Activated B cell treated with CpG ODN at 0.5 μM for 24 hours (primary cell): ENCODE measurements around the gene OR10G3. TPM values are rescaled to one million over a fixed set of nuclear protein-coding genes. Genes with fewer than 3 reads are reported as not detected.

Experiments
- ATAC-seq: fragments of 200-7000 bp; cut with Tn5 transposase; one replicate; pipeline ENCODE4 v1.10.0; 2021; ENCODE audit warnings: low read depth, mild to moderate bottlenecking, moderate library complexity
- CTCF ChIA-PET: fragments of 350-600 bp; sonication (Branson Sonifier 250); formaldehyde crosslinking; loops from one replicate; lab custom pipeline; 2021; ENCODE audit warnings: antibody characterized with exemption; lab: Charles Lee
- POLR2A ChIA-PET: fragments of 350-600 bp; sonication (Branson Sonifier 250); formaldehyde crosslinking; loops from one replicate; lab custom pipeline; 2021; ENCODE audit warnings: antibody characterized with exemption; lab: Charles Lee
- DNase-seq: peaks from one replicate; pipeline ENCODE4 v3.0.0; 2022
- H3K27ac Mint-ChIP-seq: one replicate; pipeline ENCODE4 v1.8.0; 2020; ENCODE audit warnings: mixed read lengths
- H3K27me3 Mint-ChIP-seq: one replicate; pipeline ENCODE4 v1.8.0; 2021; ENCODE audit warnings: mixed read lengths
- H3K36me3 Mint-ChIP-seq: one replicate; pipeline ENCODE4 v1.8.0; 2021; ENCODE audit warnings: low read depth, mixed read lengths
- H3K4me1 Mint-ChIP-seq: one replicate; pipeline ENCODE4 v1.8.0; 2021; ENCODE audit warnings: mixed read lengths
- H3K4me3 Mint-ChIP-seq: one replicate; pipeline ENCODE4 v1.8.0; 2020; ENCODE audit warnings: mild to moderate bottlenecking, mixed read lengths
- H3K9me3 Mint-ChIP-seq: one replicate; pipeline ENCODE4 v1.8.0; 2020; ENCODE audit warnings: mixed read lengths
- CTCF ChIP-seq: fragments of 200-600 bp; IDR thresholded peaks from one replicate; pipeline ENCODE4 v1.8.0; 2022; ENCODE audit warnings: antibody characterized with exemption, mild to moderate bottlenecking
- intact Hi-C: fragments of 100-400 bp; cut with micrococcal nuclease; formaldehyde crosslinking; loops from one replicate; pipeline ENCODE4 v1.15.1; 2024
- total RNA-seq: library from RNA; stranded (reverse); gene quantifications from 2 replicates; pipeline ENCODE4 v1.2.3, GENCODE V29; 2022

OR10G3 gene
- total RNA-seq, 1 donor from 2014 or later: not detected

- Mint-ChIP-seq H3K27ac (no peak overlapping the region), H3K36me3 (no peaks in the 10 kb centered on the region), H3K4me1 (peaks cover 7% of the 10 kb centered on the region), H3K9me3 (no peaks in the 10 kb centered on the region), H3K27me3 (peaks cover 37% of the 10 kb centered on the region), H3K4me3 (no peak overlapping the region)
- intact Hi-C loops: no loop called here
- ATAC-seq (no peak), DNase-seq (no peak)
- no peak for TF ChIP-seq CTCF
- ChIA-PET POLR2A (no interaction called here), CTCF (no interaction called here)
These were observed 38.3 kb downstream of the OR10G3 start for GRCh38 chr14:21541413-21542074.

DNA sequence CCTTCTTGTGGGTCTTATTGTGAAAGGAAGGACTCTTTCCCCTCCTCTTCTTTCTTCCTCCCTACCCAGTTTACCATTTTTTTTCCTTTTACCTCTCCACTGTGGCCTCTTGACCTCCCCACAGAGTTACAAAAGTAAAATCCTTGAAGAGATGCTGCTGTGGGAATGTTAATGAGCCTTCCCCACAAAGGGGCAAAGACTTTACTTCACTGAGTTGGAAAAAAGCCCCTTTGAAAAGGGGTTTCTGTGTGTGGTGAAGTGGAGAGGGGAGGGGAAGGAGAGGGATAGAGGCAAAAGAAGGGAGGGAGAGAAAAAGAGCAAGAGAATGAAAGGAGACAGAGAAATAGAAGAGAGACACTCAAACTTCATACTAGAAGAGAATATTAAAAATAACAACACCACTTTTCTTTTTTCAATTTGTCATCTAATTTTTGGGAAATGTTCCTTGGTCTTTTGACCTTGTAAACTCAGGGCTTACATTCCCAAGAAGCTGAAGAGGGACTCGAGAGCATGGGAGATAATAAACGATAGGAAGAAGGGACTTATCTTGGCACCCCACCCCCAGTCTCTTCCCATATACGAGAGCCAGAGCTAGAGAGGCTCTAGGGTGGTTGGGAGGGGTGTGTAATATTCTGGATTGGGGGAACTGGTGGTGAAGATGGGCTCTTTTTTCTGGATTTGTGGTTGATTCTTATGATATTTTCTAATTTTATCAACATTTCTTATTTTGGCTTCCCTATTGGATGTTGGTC is 40.5 kb downstream of the OR10G3 start:
- no peak overlapping the region for H3K27ac Mint-ChIP-seq

DNA sequence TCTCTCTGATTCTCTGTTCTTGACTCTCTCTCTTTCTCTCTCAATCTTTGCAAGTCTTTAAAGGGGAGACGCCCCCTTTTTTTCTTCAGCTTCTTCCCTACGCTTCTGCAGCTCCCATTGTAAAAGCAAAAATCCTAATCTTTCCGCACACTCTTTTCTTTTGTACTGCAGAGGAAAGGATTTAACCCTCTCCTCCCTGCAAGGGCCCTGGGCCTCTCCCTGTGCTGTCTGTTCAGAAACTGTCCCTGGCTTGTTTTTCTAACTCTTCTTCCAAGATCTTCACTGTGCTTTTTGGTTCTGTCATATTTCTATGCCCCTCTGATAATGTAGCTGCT is 42.8 kb downstream of the OR10G3 start:
- POLR2A ChIA-PET: no interaction called here
- CTCF ChIA-PET: no interaction called here
- ATAC-seq: no peak
- no peaks in the 10 kb centered on the region for H3K36me3 Mint-ChIP-seq
- H3K4me1 Mint-ChIP-seq: peaks cover 13% of the 10 kb centered on the region
- H3K9me3 Mint-ChIP-seq: no peaks in the 10 kb centered on the region
- intact Hi-C loops: no loop called here
- peak overlapping the region; percentile 7 for H3K4me3 Mint-ChIP-seq
- TF ChIP-seq CTCF: no peak
- H3K27me3 Mint-ChIP-seq: peaks cover 60% of the 10 kb centered on the region
- H3K27ac Mint-ChIP-seq: no peak overlapping the region
- no peak for DNase-seq

More for the DNA sequence above, 40.5 kb downstream of the OR10G3 start:
- Mint-ChIP-seq H3K36me3 (no peaks in the 10 kb centered on the region), H3K4me3 (no peak overlapping the region), H3K27me3 (peaks cover 49% of the 10 kb centered on the region), H3K9me3 (no peaks in the 10 kb centered on the region), H3K4me1 (peaks cover 13% of the 10 kb centered on the region)
- TF ChIP-seq CTCF: no peak
- ATAC-seq: no peak
- ChIA-PET CTCF (no interaction called here), POLR2A (no interaction called here)
- no peak for DNase-seq
- intact Hi-C loops: no loop called here

DNA sequence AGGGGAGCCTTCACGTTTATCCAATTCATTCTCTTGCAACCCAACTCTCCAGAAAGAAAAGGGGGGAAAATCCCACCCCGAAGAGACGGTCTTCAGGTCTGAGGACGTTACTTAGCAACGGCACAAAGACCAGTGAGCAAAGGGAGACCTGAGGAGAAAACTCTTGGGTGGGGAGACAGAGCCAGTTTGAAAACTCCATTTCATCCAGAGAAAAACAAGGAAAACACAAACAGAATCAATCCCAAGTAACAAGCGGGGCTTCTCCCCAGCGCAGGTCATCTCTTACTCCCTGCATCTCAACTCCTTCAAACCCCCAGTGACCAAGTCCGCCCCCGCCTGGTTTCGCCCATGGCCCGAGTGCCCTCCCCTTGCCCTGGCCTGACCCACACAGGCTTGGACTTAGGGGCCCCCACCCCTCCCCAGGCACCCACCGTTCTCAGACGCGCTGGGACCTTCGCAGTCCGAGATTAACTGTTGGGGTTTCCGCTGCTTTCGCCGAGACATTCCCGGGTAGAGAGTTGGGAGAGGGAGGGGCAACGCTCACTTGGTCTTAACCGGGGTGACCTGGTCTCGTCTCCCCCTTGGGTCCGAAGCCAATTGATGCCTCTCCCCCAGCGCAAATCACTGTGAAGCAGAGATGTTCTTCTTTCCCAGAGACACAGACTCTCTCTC is 43.3 kb downstream of the OR10G3 start:
- intact Hi-C loops: no loop called here
- ChIA-PET CTCF (no interaction called here), POLR2A (no interaction called here)
- no peak for DNase-seq
- no peaks in the 10 kb centered on the region for H3K36me3 Mint-ChIP-seq
- H3K27ac Mint-ChIP-seq: no peak overlapping the region
- H3K27me3 Mint-ChIP-seq: peaks cover 57% of the 10 kb centered on the region
- H3K4me1 Mint-ChIP-seq: peaks cover 13% of the 10 kb centered on the region
- TF ChIP-seq CTCF: no peak
- ATAC-seq: no peak
- H3K9me3 Mint-ChIP-seq: no peaks in the 10 kb centered on the region
- H3K4me3 Mint-ChIP-seq: peak overlapping the region; percentile 25
